ENCODE results near the gene CCNQ. TPM values are rescaled to one million over a fixed set of nuclear protein-coding genes. Genes with fewer than 3 reads are reported as not detected.

Gene CCNQ
- total and polyA plus RNA-seq, 2 of the 8 experiments (the other 6 are each of a cell fraction or from before 2014, with no cell fraction given) = 16.6 to 32.1 TPM

- no peak overlapping the region for H2AFZ ChIP-seq (ENCODE audit: low read length)
- no peak overlapping the region for H2BK15ac ChIP-seq (ENCODE audit: low read length)
- H3K23me2 ChIP-seq (ENCODE audit: low read depth, low read length) = no peaks in the 10 kb centered on the region
- H3K27me3 ChIP-seq (replicated peaks in 1 of 4; ENCODE audit: control insufficient read depth in 3 of 4, extremely low read depth in 1 of 4, insufficient read depth in 3 of 4, low read length in 3 of 4) = no peaks in the 10 kb centered on the region
- H3K4me2 ChIP-seq (ENCODE audit: insufficient read depth in 1 of 2, low read depth in 2 of 2, low read length in 2 of 2) = no peak overlapping the region
- no peaks in the 10 kb centered on the region for H3K79me1 ChIP-seq (ENCODE audit: low read depth, low read length)
- ChIA-PET CTCF (ENCODE audit: partially characterized antibody) (interaction anchor here (1.0 to 4.5 kb wide), 4 partner anchors 15 to 74 kb away, joined by 3 to 30 read pairs (median 8); partner anchors contain the start of gene DUSP9), POLR2A (ENCODE audit: partially characterized antibody) (no interaction called here)
- H2BK120ac ChIP-seq (replicated peaks; ENCODE audit: low read depth, low read length) = no peak overlapping the region
- H2BK20ac ChIP-seq (ENCODE audit: low read length) = no peak overlapping the region
- H3K56ac ChIP-seq (replicated peaks; ENCODE audit: insufficient read length, low read depth, low read length) = no peak overlapping the region
- H3K79me2 ChIP-seq (ENCODE audit: control insufficient read depth in 1 of 2, insufficient read depth in 2 of 2, low read length in 2 of 2) = no peaks in the 10 kb centered on the region
- H4K5ac ChIP-seq (ENCODE audit: insufficient read length, low read depth, low read length) = no peak overlapping the region
- no peak overlapping the region for H3K4ac ChIP-seq (replicated peaks; ENCODE audit: insufficient read length, low read depth, low read length)
- no peaks in the 10 kb centered on the region for H3K36me3 ChIP-seq (ENCODE audit: control insufficient read depth in 2 of 4, insufficient read depth in 4 of 4, low read length in 3 of 4)
- H3K9me3 ChIP-seq (ENCODE audit: insufficient read depth in 2 of 2, low read depth in 1 of 2, low read length in 1 of 2) = no peaks in the 10 kb centered on the region
- H3K14ac ChIP-seq (ENCODE audit: insufficient read length) = no peak overlapping the region
- H2BK5ac ChIP-seq (ENCODE audit: low read depth, low read length) = no peak overlapping the region
- DNase-seq (ENCODE audit: low read depth in 1 of 2, low spot score in 2 of 2) (no peak), FAIRE-seq (no peak)
- H3K18ac ChIP-seq (ENCODE audit: extremely low read depth, low read length) = no peak overlapping the region
- H3K23ac ChIP-seq (ENCODE audit: insufficient read length) = no peak overlapping the region
- H3K4me1 ChIP-seq (replicated peaks in 1 of 4; ENCODE audit: control insufficient read depth in 3 of 4, insufficient read depth in 4 of 4, low read length in 3 of 4) = peaks cover 0 to 3% (median 0%) of the 10 kb centered on the region in 4 experiments; a peak in 1 of 7 replicates
- no peak overlapping the region for H3K27ac ChIP-seq (ENCODE audit: low read depth, low read length)
- no peaks in the 10 kb centered on the region for H4K20me1 ChIP-seq (replicated peaks in 1 of 2; ENCODE audit: control insufficient read depth in 1 of 2, insufficient read depth in 2 of 2, low read length in 2 of 2)
- TF ChIP-seq CBX8 (IDR thresholded peaks at IDR 0.05; ENCODE audit: borderline replicate concordance, low read depth, low read length) (no peak), TAF1 (IDR thresholded peaks at IDR 0.05; ENCODE audit: low read depth, low read length) (no peak), CHD1 (IDR thresholded peaks at IDR 0.05; ENCODE audit: low read depth, low read length) (no peak), MAFK (IDR thresholded peaks at IDR 0.05; ENCODE audit: low read depth, low read length) (no peak), SAP30 (IDR thresholded peaks at IDR 0.05; ENCODE audit: insufficient read depth, insufficient replicate concordance, low read length) (no peak), HDAC6 (IDR thresholded peaks at IDR 0.05; ENCODE audit: low read depth, low read length) (no peak), RAD21 (IDR thresholded peaks at IDR 0.05 in 1 of 2, conservative IDR thresholded peaks at IDR 0.05 in 1 of 2; ENCODE audit: low read depth in 2 of 2, low read length in 2 of 2) (no peak), POLR2AphosphoS5 (IDR thresholded peaks at IDR 0.05; ENCODE audit: low read depth, low read length) (no peak), RXRA (IDR thresholded peaks at IDR 0.05; ENCODE audit: insufficient read depth, low read depth, low read length) (no peak), RNF2 (IDR thresholded peaks at IDR 0.05; ENCODE audit: borderline replicate concordance, low read depth, low read length, missing control alignments, poor library complexity, severe bottlenecking) (no peak), FOSL1 (IDR thresholded peaks at IDR 0.05; ENCODE audit: insufficient read depth, low read depth, low read length) (no peak)
- H2AK5ac ChIP-seq (ENCODE audit: low read depth, low read length) = no peak overlapping the region
- H3K4me3 ChIP-seq (ENCODE audit: extremely low read depth in 1 of 4, insufficient read depth in 2 of 4, low read depth in 3 of 4, low read length in 4 of 4) = no peak overlapping the region
- H3K9ac ChIP-seq (replicated peaks in 1 of 4; ENCODE audit: extremely low read depth in 1 of 4, low read depth in 3 of 4, low read length in 3 of 4) = no peak overlapping the region
- H2BK12ac ChIP-seq (ENCODE audit: low read depth, low read length) = no peak overlapping the region
- no peak overlapping the region for H4K91ac ChIP-seq (replicated peaks; ENCODE audit: insufficient read length, low read length)
- 84% methylated on average over 5 of the region's 12 CpGs; no CpG with 5 or more reads in 1 of the 2 experiments for WGBS, 2 experiments (ENCODE audit: extremely low coverage in 1 of 2, insufficient coverage in 1 of 2, insufficient read length in 1 of 2, insufficient replicate concordance in 2 of 2, low coverage in 1 of 2, low lambda C conversion rate in 2 of 2, missing lambda C conversion rate in 1 of 2)
- no peak overlapping the region for H4K8ac ChIP-seq (ENCODE audit: extremely low read depth, insufficient read depth, low read length)
Measured at GRCh38 chrX:153628665-153629064, 29.7 kb upstream of the CCNQ start.

Data from H1 (cell line).